MM.1S (cell line): ENCODE measurements around the gene BCOR.

Experiments
- CTCF ChIP-seq: fragments of 300-600 bp; sonication (generic); IDR thresholded peaks from 2 replicates; pipeline ENCODE4 v1.5.1; 2016; ENCODE audit warnings: antibody characterized with exemption, low read length, mixed read lengths
- EZH2phosphoT487 ChIP-seq: fragments of 300-600 bp; sonication (generic); IDR thresholded peaks from 2 replicates; pipeline ENCODE4 v1.6.1; 2018; ENCODE audit warnings: antibody characterized with exemption, low read length

- TF ChIP-seq CTCF, result no peak
- no peak for TF ChIP-seq EZH2phosphoT487
These were observed 45.2 kb upstream of the BCOR start for GRCh38 chrX:40143001-40143400.
